Gastroesophageal sphincter (tissue), 4 donors: ENCODE measurements around the gene KIZ. TPM values are rescaled to one million over a fixed set of nuclear protein-coding genes. Genes with fewer than 3 reads are reported as not detected.

Source experiments
- ATAC-seq: fragments of 150-250 bp; one replicate; pipeline ENCODE4 v1.9.1; 2016; ENCODE audit warnings: mild to moderate bottlenecking, moderate library complexity
- H3K27ac ChIP-seq, 4 donors: fragments of 200-600 bp; sonication (generic) in 3 of 4; 1 replicate in 3 of 4; 2 replicates in 1 of 4; pipeline ENCODE4 v1.5.1; 2016 to 2019
- H3K27me3 ChIP-seq: fragments of 200-600 bp; sonication (generic); one replicate; pipeline ENCODE4 v1.5.1; 2019
- H3K36me3 ChIP-seq, 2 donors: fragments of 200-600 bp; sonication (generic); one replicate each; pipeline ENCODE4 v1.5.1; 2019; ENCODE audit warnings: control low read depth in 1 of 2
- H3K4me1 ChIP-seq, 3 donors: fragments of 200-600 bp; sonication (generic); 1 replicate in 2 of 3; 2 replicates in 1 of 3; pipeline ENCODE4 v1.5.1; 2016 to 2019; ENCODE audit warnings: control low read depth in 2 of 3
- H3K4me3 ChIP-seq, 2 donors: fragments of 200-600 bp; sonication (generic); one replicate each; pipeline ENCODE4 v1.5.1; 2019; ENCODE audit warnings: mild to moderate bottlenecking in 1 of 2, moderate library complexity in 1 of 2
- H3K9me3 ChIP-seq, 3 donors: fragments of 200-600 bp; sonication (generic); one replicate each; pipeline ENCODE4 v1.5.1; 2017 to 2019; ENCODE audit warnings: control low read depth in 2 of 3
- EP300 ChIP-seq: sonication (generic); formaldehyde crosslinking; IDR thresholded peaks from one replicate; pipeline ENCODE4 v1.6.1; 2017; ENCODE audit warnings: antibody characterized with exemption, mild to moderate bottlenecking
- POLR2A ChIP-seq, 2 donors: fragments of 450-650 bp; IDR thresholded peaks; one replicate each; pipeline ENCODE4 v1.6.1; 2017; ENCODE audit warnings: antibody characterized with exemption in 2 of 2, mild to moderate bottlenecking in 2 of 2, moderate library complexity in 1 of 2
- POLR2AphosphoS5 ChIP-seq: sonication (generic); formaldehyde crosslinking; IDR thresholded peaks from one replicate; pipeline ENCODE4 v1.6.1; 2017; ENCODE audit warnings: antibody characterized with exemption
- WGBS, 2 donors: methylation state at CpG; one replicate each; pipeline ENCODE4 v1.1.5; 2018; ENCODE audit warnings: low coverage in 1 of 2; 5-methylcytosine and 5-hydroxymethylcytosine counted together
- total RNA-seq, 4 donors: library from RNA; depleted of rRNA; stranded (reverse); fragments of >200 nt; gene quantifications; one replicate each; pipeline ENCODE4 v1.1.0, GENCODE V29; 2016
- TF ChIP-seq, protein P1 (sequence below), 4 experiments: fragments of 200-600 bp in 2 of 4; fragments of 450-650 bp in 2 of 4; sonication (generic) in 1 of 4; IDR thresholded peaks; one replicate each; pipeline ENCODE4 v1.5.1; 2017 to 2019; ENCODE audit warnings: antibody characterized with exemption in 4 of 4, mild to moderate bottlenecking in 2 of 4, moderate library complexity in 2 of 4

The KIZ gene
- total RNA-seq, 4 donors from 2014 or later, result 19.9 to 31.0 (median 30.6) TPM

DNA sequence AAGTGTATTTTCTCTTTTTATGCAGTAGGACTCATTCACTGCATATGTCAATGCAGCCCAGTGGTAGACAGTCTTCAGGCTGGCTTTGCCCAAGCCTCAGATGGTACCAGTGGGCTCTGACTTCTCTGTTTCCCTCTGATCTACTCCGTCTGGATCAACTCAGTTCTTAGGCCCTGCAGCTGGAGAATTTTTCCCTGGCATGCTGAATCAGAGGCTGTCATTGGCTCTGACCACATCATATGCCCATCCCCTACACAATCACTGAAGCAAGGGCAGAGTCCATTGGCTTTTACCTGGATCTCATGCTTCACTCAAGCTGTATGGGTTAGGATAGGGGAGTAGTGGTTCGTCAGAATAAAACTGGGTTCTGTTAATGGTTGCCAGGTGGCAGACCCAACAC, 57.8 kb downstream of the KIZ start:
- 75 to 92% methylated on average over 1 to 2 of the region's 2 CpGs for WGBS, 2 donors
- no peak for ATAC-seq
- H3K4me1 ChIP-seq, result no peaks in the 10 kb centered on the region

DNA sequence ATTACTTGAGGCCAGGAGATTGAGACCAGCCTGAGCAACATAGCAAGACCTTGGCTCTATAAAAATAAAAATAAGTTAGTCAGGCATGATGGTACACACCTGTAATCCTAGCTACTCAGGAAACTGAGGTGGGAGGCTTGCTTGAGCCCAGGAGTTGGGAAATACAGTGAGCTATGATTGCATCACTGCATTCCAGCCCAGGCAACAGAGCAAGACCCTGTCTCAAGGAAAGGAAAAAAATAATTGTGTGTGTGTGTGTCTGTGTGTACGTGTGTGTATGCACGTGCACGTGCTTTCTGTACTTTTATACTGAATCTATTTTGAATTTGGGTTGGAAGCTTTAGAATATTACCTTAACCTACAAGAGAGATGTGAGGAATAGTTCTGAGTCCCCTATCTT, 58.9 kb downstream of the KIZ start:
- Histone ChIP-seq H3K36me3 (peaks cover 0 to 19% of the 10 kb centered on the region in 2 donors), H3K27ac (no peak overlapping the region), H3K27me3 (no peaks in the 10 kb centered on the region), H3K9me3 (no peaks in the 10 kb centered on the region), H3K4me1 (no peaks in the 10 kb centered on the region), H3K4me3 (no peak overlapping the region)
- ATAC-seq, result no peak
- 89 to 97% methylated on average over 3 of the region's 3 CpGs for WGBS, 2 donors
- TF ChIP-seq, protein P1, sequence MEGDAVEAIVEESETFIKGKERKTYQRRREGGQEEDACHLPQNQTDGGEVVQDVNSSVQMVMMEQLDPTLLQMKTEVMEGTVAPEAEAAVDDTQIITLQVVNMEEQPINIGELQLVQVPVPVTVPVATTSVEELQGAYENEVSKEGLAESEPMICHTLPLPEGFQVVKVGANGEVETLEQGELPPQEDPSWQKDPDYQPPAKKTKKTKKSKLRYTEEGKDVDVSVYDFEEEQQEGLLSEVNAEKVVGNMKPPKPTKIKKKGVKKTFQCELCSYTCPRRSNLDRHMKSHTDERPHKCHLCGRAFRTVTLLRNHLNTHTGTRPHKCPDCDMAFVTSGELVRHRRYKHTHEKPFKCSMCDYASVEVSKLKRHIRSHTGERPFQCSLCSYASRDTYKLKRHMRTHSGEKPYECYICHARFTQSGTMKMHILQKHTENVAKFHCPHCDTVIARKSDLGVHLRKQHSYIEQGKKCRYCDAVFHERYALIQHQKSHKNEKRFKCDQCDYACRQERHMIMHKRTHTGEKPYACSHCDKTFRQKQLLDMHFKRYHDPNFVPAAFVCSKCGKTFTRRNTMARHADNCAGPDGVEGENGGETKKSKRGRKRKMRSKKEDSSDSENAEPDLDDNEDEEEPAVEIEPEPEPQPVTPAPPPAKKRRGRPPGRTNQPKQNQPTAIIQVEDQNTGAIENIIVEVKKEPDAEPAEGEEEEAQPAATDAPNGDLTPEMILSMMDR (IDR thresholded peaks at IDR 0.05), result no peak
- TF ChIP-seq POLR2AphosphoS5, result no peak
- TF ChIP-seq EP300, result no peak

More for the DNA sequence above, 57.8 kb downstream of the KIZ start:
- Histone ChIP-seq H3K9me3 (no peaks in the 10 kb centered on the region), H3K27me3 (no peaks in the 10 kb centered on the region), H3K36me3 (peaks cover 0 to 13% of the 10 kb centered on the region in 2 donors), H3K27ac (no peak overlapping the region), H3K4me3 (no peak overlapping the region)
- TF ChIP-seq EP300 (no peak), POLR2AphosphoS5 (no peak), POLR2A (IDR thresholded peaks at IDR 0.05) (no peak)
- TF ChIP-seq, protein P1 (IDR thresholded peaks at IDR 0.05), result no peak

DNA sequence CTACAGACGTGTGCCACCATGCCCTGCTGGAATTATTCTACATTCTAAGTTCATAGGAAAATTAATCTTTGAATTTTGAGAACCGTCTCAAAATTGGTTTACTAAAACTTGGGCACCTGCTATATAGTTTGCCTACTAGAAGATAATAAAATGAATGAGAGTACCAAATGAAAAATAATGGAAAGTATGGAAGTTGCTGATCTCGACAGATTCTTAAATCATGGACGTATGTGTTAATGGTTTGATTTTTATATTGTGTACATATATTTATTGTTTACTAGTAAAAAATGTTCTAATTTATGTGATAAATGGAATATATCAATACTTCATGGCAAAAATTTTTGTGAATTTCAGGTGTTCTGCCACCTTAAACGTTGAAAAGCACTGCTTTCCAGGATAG, 60.0 kb downstream of the KIZ start:
- WGBS, 2 donors, result 94 to 95% methylated on average over 4 to 5 of the region's 5 CpGs
- ATAC-seq, result no peak
- Histone ChIP-seq H3K9me3 (no peaks in the 10 kb centered on the region), H3K4me3 (no peak overlapping the region), H3K27me3 (no peaks in the 10 kb centered on the region), H3K36me3 (peaks cover 0 to 21% of the 10 kb centered on the region in 2 donors), H3K4me1 (no peaks in the 10 kb centered on the region), H3K27ac (no peak overlapping the region)
- no peak for TF ChIP-seq POLR2AphosphoS5
- TF ChIP-seq EP300, result no peak
- TF ChIP-seq, protein P1 (IDR thresholded peaks at IDR 0.05), result no peak
- TF ChIP-seq POLR2A (IDR thresholded peaks at IDR 0.05), result no peak

DNA sequence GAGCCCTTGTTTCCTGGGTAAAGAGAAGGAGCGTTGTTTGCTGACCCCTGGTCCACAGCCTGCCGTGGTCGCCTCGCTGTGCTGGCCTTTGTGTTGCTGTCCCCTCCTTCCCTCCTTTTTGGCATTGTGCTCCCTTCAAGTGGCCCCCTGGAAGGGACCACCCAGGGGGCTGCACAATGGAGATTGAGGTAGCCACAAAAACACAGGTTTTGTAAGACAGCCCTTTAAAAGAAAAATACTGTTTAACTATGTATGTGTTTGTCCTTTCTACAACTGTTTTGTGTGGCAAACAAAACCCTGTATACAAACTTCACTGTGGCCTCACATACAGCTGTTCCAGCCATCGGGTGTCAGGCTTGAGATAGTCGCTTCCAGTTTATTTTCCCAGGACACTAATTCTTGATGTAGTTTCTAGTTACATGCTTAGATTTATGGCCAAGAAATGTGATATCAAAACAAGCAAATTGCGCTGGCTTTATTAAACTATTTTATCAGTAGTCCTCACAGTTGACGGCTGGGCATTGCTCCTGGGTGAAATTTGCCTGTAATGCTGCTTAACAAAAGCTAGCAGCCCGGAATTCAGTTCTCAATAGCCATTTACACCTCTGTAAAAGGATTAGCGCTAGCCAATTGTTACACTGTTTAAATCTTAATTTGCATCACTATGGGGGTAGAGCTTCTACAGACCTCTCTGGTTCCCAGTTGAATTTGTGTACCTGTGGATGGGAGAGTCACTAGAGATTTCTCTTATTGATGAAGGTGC, 64.1 kb downstream of the KIZ start:
- no peak for ATAC-seq
- H3K36me3 ChIP-seq, result peaks cover 0 to 22% of the 10 kb centered on the region in 2 donors
- H3K27me3 ChIP-seq, result no peaks in the 10 kb centered on the region
- no peaks in the 10 kb centered on the region for H3K9me3 ChIP-seq
- H3K4me3 ChIP-seq, result no peak overlapping the region
- no peak for TF ChIP-seq POLR2A (IDR thresholded peaks at IDR 0.05)
- no peak for TF ChIP-seq POLR2AphosphoS5
- no peak for TF ChIP-seq EP300
- TF ChIP-seq, protein P1 (IDR thresholded peaks at IDR 0.05), result no peak
- H3K4me1 ChIP-seq, result no peaks in the 10 kb centered on the region
- WGBS, 2 donors, result 80 to 82% methylated on average over 9 to 10 of the region's 10 CpGs
- no peak overlapping the region for H3K27ac ChIP-seq

DNA sequence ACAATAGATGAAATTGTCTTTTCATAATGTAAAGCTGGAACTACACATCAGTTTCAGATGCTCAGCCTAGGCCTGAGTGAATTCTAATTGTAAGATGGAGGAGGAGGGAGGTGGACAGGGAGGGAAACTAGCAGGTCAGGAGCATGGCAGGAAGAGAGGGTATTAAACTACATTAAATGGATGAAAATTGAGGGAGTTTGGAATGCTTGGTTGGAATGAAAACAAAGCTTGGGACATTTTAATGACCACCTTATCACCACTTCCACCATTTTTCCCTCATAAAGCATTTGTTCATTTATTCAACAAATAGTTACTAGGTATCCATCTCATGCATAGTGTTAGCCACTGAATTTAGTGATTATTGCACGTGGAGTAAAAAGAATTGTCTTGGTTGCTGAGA, 65.0 kb downstream of the KIZ start:
- no peaks in the 10 kb centered on the region for H3K27me3 ChIP-seq
- no peak overlapping the region for H3K4me3 ChIP-seq
- H3K9me3 ChIP-seq, result no peaks in the 10 kb centered on the region
- H3K36me3 ChIP-seq, result peaks cover 0 to 24% of the 10 kb centered on the region in 2 donors
- no peak for ATAC-seq
- WGBS, 2 donors, result 29 to 90% methylated on average over 1 of the region's 1 CpG
- TF ChIP-seq POLR2A (IDR thresholded peaks at IDR 0.05), result no peak
- no peak for TF ChIP-seq EP300
- TF ChIP-seq, protein P1 (IDR thresholded peaks at IDR 0.05), result no peak
- no peak for TF ChIP-seq POLR2AphosphoS5
- H3K4me1 ChIP-seq, result no peaks in the 10 kb centered on the region
- no peak overlapping the region for H3K27ac ChIP-seq
